Measurements from ENCODE around the gene SPDYE4.
"Not testable (repeated sequence)": the region's sequence is repeated elsewhere in the genome, so short reads cannot be mapped to it uniquely, and the experiment has no call there.

Gene SPDYE4, protein sequence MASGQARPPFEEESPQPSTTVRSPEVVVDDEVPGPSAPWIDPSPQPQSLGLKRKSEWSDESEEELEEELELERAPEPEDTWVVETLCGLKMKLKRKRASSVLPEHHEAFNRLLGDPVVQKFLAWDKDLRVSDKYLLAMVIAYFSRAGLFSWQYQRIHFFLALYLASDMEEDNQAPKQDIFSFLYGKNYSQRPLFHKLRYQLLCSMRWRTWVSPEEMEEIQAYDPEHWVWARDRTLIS

DNA sequence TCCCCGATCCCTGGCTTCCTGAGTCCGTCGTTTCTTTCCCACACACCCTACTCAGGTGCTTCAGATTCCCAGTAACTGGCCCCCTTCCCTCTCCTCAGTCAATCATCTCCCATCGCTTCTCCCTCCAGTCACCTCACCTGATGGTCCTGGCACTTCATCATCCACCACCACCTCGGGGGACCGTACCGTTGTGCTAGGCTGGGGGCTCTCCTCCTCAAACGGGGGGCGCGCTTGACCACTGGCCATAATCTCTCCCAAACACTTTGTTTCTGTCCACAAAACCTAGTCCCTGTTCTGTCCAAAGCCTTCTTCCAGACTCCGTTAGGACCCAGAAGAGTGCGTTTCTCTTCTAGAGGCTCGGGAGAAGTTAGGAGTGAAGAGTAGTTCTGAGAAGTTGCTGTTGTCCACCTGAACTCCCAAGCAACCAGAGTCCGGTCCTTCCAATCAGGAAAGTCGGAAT lies at the start of gene SPDYE4:
SPDYE4 (minus strand) TSS at position 410 of the 460 bp plus-strand sequence; CDS start at position 246, 164 bp downstream.
- DNase-seq: no peak

DNA sequence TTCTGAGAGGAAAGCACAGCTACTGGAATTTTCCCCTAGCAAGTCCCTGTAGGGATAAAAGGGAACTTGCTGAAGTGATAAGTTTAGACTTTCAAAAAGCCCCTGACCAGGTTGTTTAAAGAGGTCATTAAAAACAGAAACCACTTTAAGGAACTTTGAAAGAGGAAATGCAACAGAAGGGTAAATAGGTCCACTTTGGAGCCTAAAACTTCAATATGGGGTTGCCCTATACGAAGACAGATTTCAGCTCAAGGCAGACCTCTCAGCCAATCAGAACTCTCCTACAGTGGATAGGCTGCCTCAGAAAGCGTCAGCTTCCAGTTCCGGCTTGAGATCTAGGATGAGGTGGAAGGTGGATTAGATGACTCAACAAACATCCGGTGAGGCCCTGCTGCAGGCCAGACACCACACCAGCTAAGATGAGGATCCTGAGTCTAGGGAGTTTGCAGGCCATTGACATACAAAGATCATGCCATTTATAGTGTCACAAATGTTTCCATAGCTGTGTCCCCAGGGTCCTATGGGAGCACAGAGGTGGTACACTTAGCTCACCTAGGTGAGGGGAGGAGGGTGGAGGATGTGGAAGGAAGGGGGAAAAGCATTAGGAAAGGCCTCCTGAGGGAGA lies 48.7 kb upstream of the SPDYE4 start:
- no peak for DNase-seq

- no peak for DNase-seq
Observed at GRCh38 chr17:8806253-8806925, 48.0 kb upstream of the SPDYE4 start.

DNA sequence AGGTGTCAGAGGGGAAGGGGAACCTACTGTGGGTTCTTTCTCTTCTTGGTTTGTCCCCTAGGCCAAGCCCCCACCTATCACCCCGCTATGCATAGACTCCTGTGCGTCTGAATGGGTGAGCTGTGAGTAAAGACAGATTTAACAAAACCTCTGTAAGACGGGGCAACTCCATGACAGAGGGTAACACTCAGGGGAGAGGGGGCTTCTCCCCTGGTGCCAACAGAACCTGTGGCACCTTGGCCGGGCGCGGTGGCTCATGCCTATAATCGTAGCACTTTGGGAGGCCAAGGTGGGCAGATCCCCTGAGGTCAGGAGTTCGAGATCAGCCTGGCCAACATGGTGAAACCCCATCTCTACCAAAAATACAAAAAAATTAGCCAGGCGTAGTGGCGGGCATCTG lies 47.0 kb upstream of the SPDYE4 start:
- not testable (repeated sequence) for DNase-seq

DNA sequence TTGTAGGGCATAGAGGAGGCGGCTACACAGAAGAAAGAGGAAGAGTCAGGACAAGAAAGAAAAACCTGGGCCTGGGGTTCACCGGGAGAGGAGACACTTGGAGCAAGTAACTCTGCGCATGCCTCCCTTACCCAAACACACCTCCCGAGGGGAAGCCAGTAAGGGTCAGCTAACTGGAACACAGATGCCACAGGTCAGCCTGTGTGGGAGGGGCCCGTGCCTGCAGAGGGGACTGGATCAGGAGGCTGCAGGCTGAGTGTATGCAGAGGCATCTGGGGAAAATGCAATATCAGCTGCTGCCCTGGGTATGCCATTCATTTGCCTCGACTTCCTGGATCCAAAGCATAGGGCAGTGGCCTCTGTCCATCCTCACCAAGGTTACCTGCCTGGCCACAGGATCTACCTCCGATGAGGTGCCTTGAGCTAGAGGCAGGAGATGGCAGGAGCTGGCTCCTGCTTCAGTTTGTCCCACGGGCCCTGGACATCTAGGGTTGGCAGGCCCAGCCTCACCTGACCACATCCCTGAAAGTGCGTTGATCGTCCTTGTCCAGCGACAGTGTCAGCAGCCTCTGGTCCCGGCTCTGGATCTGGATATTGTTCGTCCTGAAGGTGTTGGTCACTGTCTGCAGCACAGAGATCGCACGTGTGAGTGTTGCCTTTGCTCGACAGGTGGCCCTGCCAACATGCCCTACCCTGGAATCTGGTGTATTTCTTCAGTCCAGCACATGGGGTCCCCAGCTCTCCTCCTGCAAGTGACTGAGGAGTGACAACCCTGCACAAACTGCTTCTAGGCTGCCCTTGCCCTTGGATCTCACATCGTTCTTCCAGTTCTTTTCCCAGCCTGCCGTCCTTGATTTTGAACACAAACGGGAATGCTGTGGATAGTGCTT lies 45.4 kb upstream of the SPDYE4 start:
- no peak for DNase-seq

- no peak for DNase-seq
Observed at GRCh38 chr17:8801135-8801840, 42.9 kb upstream of the SPDYE4 start.

- DNase-seq: no peak
Observed at GRCh38 chr17:8800656-8801055, 42.3 kb upstream of the SPDYE4 start.

GRCh38 chr17:8799570-8800212 lies 41.3 kb upstream of the SPDYE4 start:
- no peak for DNase-seq

GRCh38 chr17:8798846-8799569 lies 40.7 kb upstream of the SPDYE4 start, which contains the start of gene MFSD6L:
Gene MFSD6L, minus strand, starts transcription at chr17:8799365. Its CDS starts 245 bp downstream, at chr17:8799120.
- no peak for DNase-seq

DNA sequence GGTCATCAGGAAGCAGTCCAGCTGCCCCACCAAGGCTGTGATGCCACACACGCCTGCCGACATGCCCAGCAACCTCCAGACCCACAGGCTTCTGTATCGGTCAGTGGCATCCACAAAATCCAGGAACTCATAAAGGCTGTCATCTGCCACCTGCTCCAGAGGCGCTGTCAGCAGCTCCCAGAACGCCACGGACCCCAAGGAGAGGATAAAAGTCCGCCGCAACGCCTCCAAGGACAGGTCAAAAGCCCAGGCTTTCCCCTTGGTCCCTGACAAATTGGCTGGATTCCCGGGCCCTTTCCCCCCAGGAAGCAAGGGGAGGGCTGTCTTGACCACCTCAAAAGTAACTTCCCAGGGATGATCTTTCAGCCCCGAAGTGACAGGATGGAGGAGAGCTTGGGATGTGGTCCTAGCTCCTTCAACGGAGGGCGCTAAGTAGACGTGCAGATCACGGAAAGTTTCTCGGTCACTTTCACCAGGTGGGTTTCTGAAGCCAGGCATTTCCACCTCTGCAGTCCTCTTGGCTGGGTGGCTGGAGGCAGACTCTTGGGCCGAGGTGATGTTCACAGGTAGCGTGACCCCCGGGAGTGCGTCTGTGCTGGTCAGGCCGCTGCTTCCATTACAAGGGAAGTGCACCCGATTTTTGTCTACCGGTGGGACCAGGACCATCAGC lies 40.0 kb upstream of the SPDYE4 start:
- DNase-seq: no peak

DNA sequence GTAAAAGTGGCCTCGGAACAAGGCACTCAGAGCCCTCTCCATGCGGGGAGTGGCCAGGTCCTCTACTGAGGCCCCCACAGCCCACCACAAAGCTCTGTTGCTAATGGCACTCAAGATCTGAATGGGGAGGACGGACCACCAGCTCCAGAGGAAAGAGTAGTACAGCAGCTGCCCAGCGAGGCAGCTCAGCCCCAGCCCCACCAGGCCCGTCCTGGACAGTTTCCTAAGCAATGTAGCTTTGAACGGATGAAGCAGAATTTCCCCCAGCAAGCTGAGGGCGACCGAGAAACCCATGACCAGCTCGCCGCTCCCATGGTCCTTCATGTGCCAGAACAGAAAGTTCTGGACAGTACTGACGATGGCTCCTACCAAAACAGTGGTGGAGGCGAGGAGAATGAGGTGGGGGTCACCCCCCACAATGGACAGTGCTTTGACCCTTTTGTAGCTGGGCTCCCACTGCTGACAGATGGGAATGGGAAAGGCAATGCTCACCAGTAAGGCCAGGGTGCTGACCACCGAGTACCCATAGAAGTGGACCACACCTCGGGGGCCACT lies 39.4 kb upstream of the SPDYE4 start:
- DNase-seq: no peak

GRCh38 chr17:8794636-8795035 lies 36.3 kb upstream of the SPDYE4 start:
- DNase-seq: no peak

- no peak for DNase-seq
Observed at GRCh38 chr17:8793649-8794048, 35.3 kb upstream of the SPDYE4 start.

- DNase-seq: no peak
Observed at GRCh38 chr17:8792646-8793045, 34.3 kb upstream of the SPDYE4 start.

DNA sequence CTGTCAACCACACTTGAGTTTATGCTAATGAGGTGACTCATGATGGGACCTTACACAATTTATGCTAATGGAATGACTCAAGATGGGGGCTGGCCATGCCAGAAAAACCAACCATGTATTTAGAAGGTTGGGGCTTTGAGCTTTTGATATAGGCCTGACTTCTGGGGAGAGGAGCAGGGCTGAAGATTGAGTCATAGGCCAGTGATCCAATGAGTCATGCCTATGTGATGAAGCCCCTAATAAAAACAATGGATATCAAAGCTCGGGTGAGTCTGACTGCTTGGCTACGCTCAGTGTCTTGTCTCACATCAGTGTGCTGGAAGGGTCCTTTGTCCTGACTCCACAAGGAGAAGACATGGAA lies 33.5 kb upstream of the SPDYE4 start:
- no peak for DNase-seq

GRCh38 chr17:8791248-8791909 lies 33.0 kb upstream of the SPDYE4 start:
- DNase-seq: no peak

DNA sequence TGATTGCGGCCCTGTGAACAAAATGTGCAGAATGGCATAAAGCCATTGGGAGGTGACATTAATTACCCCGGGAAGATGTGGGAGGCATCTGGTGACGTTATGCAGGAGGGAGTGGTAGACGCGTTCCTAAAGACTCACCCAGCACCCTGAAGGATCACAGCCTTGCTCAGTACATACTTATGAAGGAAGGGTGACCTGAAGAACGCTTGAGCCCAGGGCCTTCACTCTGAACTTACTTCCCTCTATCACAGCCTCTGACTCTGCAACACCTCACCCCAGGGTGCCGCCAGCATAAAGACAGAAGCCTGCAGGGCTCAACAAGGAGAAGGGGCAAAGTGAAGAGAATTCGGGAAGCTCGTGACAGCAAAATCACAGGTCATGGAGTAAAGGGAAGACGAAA lies 31.4 kb upstream of the SPDYE4 start:
- no peak for DNase-seq

DNA sequence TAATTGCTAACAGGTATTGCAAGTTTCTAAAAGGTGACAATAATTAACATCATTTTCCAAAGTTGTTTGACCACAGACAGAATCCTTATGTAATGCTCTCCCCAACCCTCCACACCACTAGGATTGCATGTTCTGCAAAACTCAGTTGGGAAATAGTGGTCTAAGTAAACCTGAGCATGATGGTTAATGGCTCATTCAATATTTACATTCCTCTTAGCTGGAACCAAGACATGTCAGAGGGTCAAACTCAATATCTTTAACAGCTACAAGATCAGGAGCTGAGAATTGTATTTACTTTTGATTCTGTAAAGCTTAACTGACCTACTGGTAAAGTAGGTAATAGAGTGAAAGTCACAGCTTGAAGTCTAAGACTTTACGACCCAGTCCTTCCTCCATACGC lies 30.7 kb upstream of the SPDYE4 start:
- DNase-seq: no peak

DNA sequence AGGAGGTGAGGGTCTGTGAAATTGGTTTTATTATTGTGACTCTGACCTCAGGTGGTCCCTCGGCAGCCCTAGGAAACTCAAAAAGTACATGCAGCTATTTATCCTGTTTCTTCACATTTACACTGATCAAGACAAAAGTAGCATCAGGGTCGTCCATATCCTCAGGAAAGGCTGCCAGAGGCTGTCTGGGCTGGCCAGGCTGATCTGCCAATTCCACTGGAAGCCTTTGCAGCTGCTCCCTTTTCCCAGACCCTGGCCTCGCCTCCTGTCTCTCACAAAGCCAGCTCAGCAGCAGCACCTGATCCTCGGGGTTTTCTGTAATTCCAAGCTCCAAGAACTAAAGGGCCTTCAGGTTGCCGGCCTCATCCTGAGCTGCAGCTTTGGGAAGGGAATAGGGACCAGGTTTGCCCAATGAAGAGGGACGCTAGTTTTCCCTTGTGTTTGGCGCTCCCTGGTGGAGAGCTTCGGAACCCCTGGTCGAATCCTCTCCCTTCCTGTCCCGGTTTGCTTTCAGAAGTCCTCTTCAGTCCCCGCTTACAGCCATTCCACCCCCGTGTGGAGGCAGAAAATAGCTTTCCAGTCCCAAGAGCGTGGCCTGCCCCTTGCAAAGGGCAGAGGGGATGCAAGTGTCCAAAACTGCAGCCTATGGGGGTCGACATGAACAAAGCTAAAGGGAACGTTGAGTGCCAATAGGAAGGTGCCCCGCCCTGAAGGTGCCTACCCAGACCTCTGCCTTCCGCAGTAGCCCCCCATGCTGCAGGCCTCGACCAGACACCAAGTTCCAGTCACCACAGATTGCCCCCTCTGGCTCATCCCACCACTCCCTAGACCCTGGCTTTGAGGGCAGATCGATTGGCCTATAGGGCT lies 27.4 kb upstream of the SPDYE4 start:
- peak; percentile 78 for DNase-seq
